LoVo (cell line): ENCODE results near the gene CDC42EP2.

Experiments
- DNase-seq: peaks from one replicate; pipeline ENCODE4 v3.0.0-alpha.2; 2016; ENCODE audit warnings: low spot score

The CDC42EP2 gene

GRCh38 chr11:65356394-65356972, 41.8 kb downstream of the CDC42EP2 start:
- DNase-seq: no peak

DNA sequence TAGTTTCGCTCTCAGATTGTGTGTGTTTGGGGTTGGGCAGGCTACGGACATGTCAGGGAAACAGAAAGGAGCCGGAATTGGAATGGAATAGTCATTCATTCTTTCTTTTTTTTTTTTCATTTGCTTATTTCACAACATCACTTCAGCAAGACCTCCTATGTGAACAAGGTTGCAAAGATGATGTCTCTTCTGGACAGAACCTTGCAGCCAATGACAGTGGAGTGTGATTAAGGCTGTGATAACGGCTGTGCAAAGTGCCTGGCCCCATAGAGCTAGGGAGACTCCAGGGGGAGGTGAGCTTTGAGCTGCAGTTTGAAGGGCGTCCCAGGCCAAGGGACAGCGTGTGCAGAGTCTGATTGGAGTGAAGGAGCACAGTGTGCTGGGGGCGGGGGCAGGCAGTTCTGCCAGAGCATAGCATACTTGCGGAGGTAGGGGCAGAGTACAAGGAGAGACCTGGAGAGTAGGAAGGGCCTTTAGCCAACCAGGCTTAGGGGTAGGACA, 43.2 kb downstream of the CDC42EP2 start:
- no peak for DNase-seq

- no peak for DNase-seq
Measured at GRCh38 chr11:65362320-65362931, 47.8 kb downstream of the CDC42EP2 start.

GRCh38 chr11:65362966-65363365, 48.3 kb downstream of the CDC42EP2 start:
- no peak for DNase-seq

DNA sequence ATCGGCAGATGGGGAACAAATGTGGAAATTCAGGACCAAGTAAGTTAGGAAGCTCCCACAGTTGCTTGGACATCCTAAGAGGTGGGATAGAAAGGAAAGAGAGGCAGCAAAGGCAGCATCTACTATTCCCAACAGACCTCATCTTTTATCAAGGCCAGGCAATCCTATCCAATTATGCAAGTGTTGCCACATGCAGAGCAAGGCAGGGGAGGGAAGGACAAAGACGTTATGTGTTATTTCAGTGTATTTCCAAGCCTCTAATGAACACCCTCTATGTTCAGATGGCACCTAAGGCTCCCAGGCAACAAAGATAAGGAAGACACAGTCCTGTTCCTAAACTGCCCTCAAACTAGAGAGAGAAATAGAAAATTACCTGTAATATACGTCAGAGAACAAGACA, 49.1 kb downstream of the CDC42EP2 start:
- DNase-seq: no peak

DNA sequence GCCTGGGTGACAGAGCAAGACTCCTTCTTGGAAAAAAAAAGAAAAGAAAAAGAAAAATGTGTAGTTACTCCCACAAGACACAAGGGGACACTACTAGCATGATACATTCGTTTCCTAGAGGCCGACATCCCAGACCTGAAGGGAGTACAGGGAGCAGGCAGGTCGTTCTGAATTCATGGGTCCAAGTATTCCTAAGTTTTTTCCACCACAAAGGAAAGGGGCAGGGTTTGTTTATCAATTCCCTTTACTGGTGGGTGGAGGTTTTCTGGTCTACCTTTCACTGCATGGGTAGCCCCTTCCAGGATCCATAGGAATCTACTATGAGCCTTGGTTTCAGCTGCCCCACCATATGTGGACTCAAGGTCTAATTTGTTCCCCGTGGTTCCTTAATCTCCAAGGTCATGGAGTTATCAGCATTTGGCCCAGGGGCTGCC, 51.7 kb downstream of the CDC42EP2 start:
- DNase-seq: peak; percentile 84

DNA sequence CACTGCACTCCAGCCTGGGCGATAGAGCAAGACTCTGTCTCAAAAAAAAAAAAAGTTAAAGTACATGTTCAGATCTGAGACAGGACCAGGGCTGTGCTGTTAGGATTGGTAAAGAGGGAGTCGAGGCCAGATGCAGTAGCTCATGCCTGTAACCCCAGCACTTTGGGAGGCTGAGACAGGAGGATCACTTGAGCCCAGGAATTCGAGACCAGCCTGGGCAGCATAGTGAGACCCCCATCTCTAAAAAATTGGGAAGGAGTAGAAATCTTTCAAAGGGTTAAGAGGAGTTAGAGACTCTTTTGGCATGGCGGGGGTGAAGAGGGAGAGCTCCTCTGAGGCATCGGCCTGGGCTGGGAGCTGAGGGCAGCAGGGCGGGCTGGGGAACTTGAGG, 56.0 kb downstream of the CDC42EP2 start:
- no peak for DNase-seq
